Pons (tissue), 1 donor: ENCODE data around the gene MRAS.
"Not testable (repeated sequence)": the region's sequence is repeated elsewhere in the genome, so short reads cannot be mapped to it uniquely, and the experiment has no call there.

Source experiments
- DNase-seq: peaks from one replicate; pipeline ENCODE4 v3.0.0-alpha.2; 2016; ENCODE audit warnings: low spot score

MRAS gene

DNA sequence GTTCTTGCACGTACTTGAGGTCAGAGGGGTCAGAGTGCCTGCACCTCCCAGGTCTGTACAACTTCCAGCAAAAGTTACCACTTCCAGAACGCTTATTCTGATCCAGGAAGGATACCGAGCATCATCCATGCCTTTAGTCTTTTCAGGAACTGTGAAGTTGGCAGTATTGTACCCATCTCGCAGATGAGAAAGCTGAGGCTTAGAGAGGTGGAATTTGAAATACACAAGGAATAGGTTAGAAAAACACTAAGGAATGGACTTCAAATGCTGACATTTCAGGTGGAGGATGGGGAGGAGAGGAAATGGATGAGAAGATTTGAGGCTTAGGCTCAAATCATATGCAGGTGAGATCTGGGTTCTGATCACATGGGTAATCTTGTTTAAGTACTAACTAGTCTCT is 97.3 kb downstream of the MRAS start:
- no peak for DNase-seq

GRCh38 chr3:138448631-138449030 is 100.3 kb downstream of the MRAS start:
- DNase-seq = no peak

DNA sequence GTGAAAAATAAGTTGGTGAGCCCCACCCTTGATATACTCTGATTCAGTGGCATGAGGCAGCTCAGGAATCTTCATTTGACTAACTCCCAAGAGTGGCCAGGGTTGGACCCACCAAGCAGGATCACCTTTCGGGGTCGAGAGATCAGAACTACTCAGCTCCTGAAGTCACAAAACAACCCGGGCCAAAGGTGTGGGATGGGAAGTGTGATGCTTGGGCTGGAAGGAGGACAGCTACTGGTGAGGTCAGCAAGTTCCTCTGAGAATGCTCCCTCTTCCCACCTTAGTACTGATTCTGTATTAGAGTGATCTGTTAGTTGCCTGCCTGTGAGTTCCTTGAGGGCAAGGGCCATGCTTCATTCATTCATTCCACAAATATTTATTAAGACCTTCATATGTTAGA is 101.1 kb downstream of the MRAS start:
- DNase-seq = no peak

DNA sequence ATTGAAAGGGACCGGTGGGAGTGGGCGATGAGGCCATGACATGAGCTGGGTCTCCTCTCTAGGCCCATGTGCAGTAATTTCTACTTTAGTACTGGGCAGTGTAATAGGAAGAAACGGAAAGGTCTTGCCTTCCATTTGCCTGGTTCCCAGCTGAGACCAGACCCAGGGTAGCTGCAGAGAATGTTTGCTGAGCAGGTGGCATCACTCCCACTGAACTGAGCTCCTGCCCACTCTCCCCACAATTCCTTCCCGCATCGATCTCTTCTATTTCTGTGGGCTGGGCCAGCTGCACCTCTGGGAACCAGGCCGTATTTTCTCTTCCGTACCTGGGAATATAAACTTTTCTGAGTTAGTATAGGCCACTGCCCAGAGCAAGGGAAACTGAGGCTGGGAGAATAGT is 101.8 kb downstream of the MRAS start:
- no peak for DNase-seq

DNA sequence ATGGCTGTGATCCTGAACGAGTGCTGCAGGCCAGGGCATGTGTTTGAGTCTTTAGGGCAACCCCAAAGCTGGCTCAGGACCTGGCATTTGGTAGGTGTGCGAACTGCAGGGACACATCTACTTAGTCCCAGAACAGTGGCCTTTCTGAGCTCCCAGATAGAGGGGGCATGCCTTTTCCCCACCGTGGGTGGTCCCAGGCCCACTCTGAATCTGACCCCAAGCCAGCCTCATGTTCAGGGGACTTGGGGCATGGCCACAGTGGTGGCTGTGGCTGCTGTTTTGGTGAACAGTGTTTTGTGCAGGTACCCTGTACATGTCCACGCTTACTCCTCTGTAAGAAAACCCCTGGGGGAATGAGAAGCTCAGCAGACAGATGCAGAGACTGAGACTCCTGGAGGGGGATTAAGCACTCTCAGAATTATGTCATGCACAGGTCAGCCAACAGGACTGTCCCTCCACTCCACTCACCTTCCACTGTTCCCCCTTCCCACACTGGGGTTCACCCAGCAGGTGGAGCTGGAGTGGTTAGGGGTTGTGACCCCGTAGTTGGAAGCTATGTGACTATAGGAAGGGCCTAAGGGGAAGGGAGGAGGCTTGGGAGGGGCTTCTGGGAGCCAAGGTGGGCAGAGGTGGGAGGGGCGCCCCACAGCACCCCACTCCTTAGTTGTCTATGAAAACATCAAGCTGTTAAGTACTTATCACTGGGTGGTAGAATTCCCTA is 102.5 kb downstream of the MRAS start:
- no peak for DNase-seq

GRCh38 chr3:138451595-138452162 is 103.3 kb downstream of the MRAS start:
- DNase-seq = no peak

DNA sequence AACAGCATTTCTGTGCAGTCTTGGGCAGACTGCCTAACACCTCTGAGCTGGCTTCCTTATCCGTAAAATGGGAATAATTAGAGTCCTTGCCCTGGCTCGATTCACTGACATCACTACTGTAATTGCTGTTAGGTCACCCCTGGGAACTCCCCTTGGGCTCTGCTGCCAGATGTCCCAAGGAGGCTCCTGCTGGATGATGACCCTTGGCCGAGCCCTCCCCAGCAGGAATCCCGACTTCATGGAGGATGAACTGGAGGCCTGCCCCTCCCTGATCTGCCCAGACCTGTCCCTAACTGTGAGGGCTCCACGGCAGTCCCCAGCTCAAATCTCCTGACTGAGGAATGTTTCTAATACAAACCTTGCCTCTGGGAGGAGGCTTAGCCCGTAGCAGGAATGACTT is 104.1 kb downstream of the MRAS start:
- DNase-seq = no peak

DNA sequence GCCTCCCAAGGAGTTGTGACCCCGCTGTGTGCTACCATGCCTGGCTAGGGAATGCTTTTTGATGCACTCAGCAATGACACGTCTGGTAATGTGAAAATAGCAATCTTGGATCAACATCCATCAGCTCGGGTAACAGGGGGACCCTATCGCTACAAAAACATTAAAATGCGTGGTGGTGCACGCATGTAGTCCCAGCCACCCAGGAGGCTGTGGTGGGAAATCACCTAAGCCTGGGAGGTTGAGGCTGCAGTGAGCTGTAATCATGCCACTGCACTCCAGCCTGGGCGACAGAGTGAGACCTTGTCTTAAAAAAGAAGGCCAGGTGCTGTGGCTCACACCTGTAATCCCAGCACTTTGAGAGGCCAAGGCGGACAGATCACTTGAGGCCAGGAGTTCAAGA is 105.6 kb downstream of the MRAS start:
- not testable (repeated sequence) for DNase-seq
